Measurements from ENCODE around the gene OR9Q1. TPM values are rescaled to one million over a fixed set of nuclear protein-coding genes. Genes with fewer than 3 reads are reported as not detected.

The OR9Q1 gene
- total and polyA plus RNA-seq, 2 of the 8 experiments (the other 6 are each of a cell fraction or from before 2014, with no cell fraction given): not detected

- Histone ChIP-seq H2BK120ac (replicated peaks; ENCODE audit: low read depth, low read length) (no peak overlapping the region), H3K79me2 (ENCODE audit: control insufficient read depth in 1 of 2, insufficient read depth in 2 of 2, low read length in 2 of 2) (no peaks in the 10 kb centered on the region), H3K79me1 (ENCODE audit: low read depth, low read length) (no peaks in the 10 kb centered on the region), H2BK5ac (ENCODE audit: low read depth, low read length) (no peak overlapping the region), H2BK15ac (ENCODE audit: low read length) (no peak overlapping the region), H3K4ac (replicated peaks; ENCODE audit: insufficient read length, low read depth, low read length) (no peak overlapping the region), H3K27ac (ENCODE audit: low read depth, low read length) (no peak overlapping the region), H2AFZ (ENCODE audit: low read length) (no peak overlapping the region), H3K4me1 (replicated peaks in 1 of 4; ENCODE audit: control insufficient read depth in 3 of 4, insufficient read depth in 4 of 4, low read length in 3 of 4) (no peaks in the 10 kb centered on the region), H3K4me2 (ENCODE audit: insufficient read depth in 1 of 2, low read depth in 2 of 2, low read length in 2 of 2) (no peak overlapping the region), H3K23me2 (ENCODE audit: low read depth, low read length) (no peaks in the 10 kb centered on the region), H3K9me3 (ENCODE audit: insufficient read depth in 2 of 2, low read depth in 1 of 2, low read length in 1 of 2) (peaks cover 10 to 23% of the 10 kb centered on the region in 2 experiments; a peak in 2 of 4 replicates), H2AK5ac (ENCODE audit: low read depth, low read length) (no peak overlapping the region), H3K4me3 (ENCODE audit: extremely low read depth in 1 of 4, insufficient read depth in 2 of 4, low read depth in 3 of 4, low read length in 4 of 4) (no peak overlapping the region), H3K9ac (replicated peaks in 1 of 4; ENCODE audit: extremely low read depth in 1 of 4, low read depth in 3 of 4, low read length in 3 of 4) (no peak overlapping the region), H4K20me1 (replicated peaks in 1 of 2; ENCODE audit: control insufficient read depth in 1 of 2, insufficient read depth in 2 of 2, low read length in 2 of 2) (no peaks in the 10 kb centered on the region), H3K18ac (ENCODE audit: extremely low read depth, low read length) (no peak overlapping the region), H2BK20ac (ENCODE audit: low read length) (no peak overlapping the region), H3K23ac (ENCODE audit: insufficient read length) (no peak overlapping the region), H4K5ac (ENCODE audit: insufficient read length, low read depth, low read length) (no peak overlapping the region), H3K14ac (ENCODE audit: insufficient read length) (no peak overlapping the region), H3K56ac (replicated peaks; ENCODE audit: insufficient read length, low read depth, low read length) (no peak overlapping the region), H2BK12ac (ENCODE audit: low read depth, low read length) (no peak overlapping the region), H3K36me3 (ENCODE audit: control insufficient read depth in 2 of 4, insufficient read depth in 4 of 4, low read length in 3 of 4) (no peaks in the 10 kb centered on the region), H3K27me3 (replicated peaks in 1 of 4; ENCODE audit: control insufficient read depth in 3 of 4, extremely low read depth in 1 of 4, insufficient read depth in 3 of 4, low read length in 3 of 4) (no peaks in the 10 kb centered on the region), H4K8ac (ENCODE audit: extremely low read depth, insufficient read depth, low read length) (no peak overlapping the region), H4K91ac (replicated peaks; ENCODE audit: insufficient read length, low read length) (no peak overlapping the region)
- ChIA-PET CTCF (ENCODE audit: partially characterized antibody) (no interaction called here), POLR2A (ENCODE audit: partially characterized antibody) (no interaction called here)
- no peak for FAIRE-seq
- DNase-seq (ENCODE audit: low read depth in 1 of 2, low spot score in 2 of 2): no peak
- no peak for TF ChIP-seq ASH2L (IDR thresholded peaks at IDR 0.05; ENCODE audit: low read length)
- TF ChIP-seq NRF1 (IDR thresholded peaks at IDR 0.05; ENCODE audit: low read depth, low read length): no peak
- no peak for TF ChIP-seq YY1 (IDR thresholded peaks at IDR 0.05; ENCODE audit: low read depth, low read length)
- no peak for TF ChIP-seq BCL11A (IDR thresholded peaks at IDR 0.05; ENCODE audit: low read depth in 2 of 2, low read length in 2 of 2)
These were observed 192.8 kb downstream of the OR9Q1 start for GRCh38 chr11:58216476-58216875.
